ENCODE measurements around the gene SPOCK3.

GRCh38 chr4:167233685-167234315, 494 bp downstream of the SPOCK3 start:
- TF ChIP-seq CTCF (conservative IDR thresholded peaks at IDR 0.05; ENCODE audit: low read depth, low read length) (no peak), EZH2 (IDR thresholded peaks at IDR 0.05; ENCODE audit: low read length, unreplicated experiment) (no peak), EZH2phosphoT487 (IDR thresholded peaks at IDR 0.05; ENCODE audit: borderline replicate concordance, low read length) (no peak)

Data from PC-3 (cell line).